HepG2 (cell line): ENCODE data around the gene TMEM125. TPM values are rescaled to one million over a fixed set of nuclear protein-coding genes. Genes with fewer than 3 reads are reported as not detected.

Experiments
- ATAC-seq: fragments of 200-7000 bp; cut with Tn5 transposase; 3 replicates; pipeline ENCODE4 v1.9.1; 2020; ENCODE audit warnings: mild to moderate bottlenecking, moderate library complexity
- BruUV-seq: library from RNA; stranded (reverse); fragments of 400-500 nt; replicated peaks from 2 replicates; lab custom pipeline; 2021; lab: Mats Ljungman, UMichigan
- CTCF ChIA-PET: fragments of 300-600 bp; formaldehyde crosslinking; extraction: SDS; loops from one replicate; lab custom pipeline; 2021; ENCODE audit warnings: low total read pairs, inconsistent platforms, low intra/inter-chr PET ratio; lab: Yijun Ruan, JAX
- POLR2A ChIA-PET: fragments of 350-600 bp; sonication (Branson Sonifier 250); formaldehyde crosslinking; loops from one replicate; lab custom pipeline; 2020; ENCODE audit warnings: antibody characterized with exemption, inconsistent platforms; lab: Yijun Ruan, JAX
- DNase-seq: peaks from one replicate; pipeline ENCODE4 v3.0.0-alpha.2; 2015; ENCODE audit warnings: low spot score
- FAIRE-seq: peaks from 3 replicates; lab custom pipeline; 2011; peaks lifted over from hg19 to GRCh38; lab: Jason Lieb, UNC
- H2AFZ ChIP-seq: one replicate; pipeline ENCODE4 v1.6.1; 2011; ENCODE audit warnings: low read length, inconsistent platforms
- H3K27ac ChIP-seq: fragments of 300-600 bp; 3 replicates; pipeline ENCODE4 v1.8.0; 2011; ENCODE audit warnings: mixed run types, mild to moderate bottlenecking, mixed read lengths, low read length, inconsistent platforms; ENCODE audit not compliant: insufficient read depth; ENCODE audit errors: extremely low read length
- H3K27me3 ChIP-seq, 2 experiments: fragments of 200-600 bp in 1 of 2; 2 replicates in 1 of 2; 3 replicates in 1 of 2; pipeline versions ENCODE4 v1.6.0 to v1.8.0; 2011; ENCODE audit warnings: low read length in 2 of 2, mild to moderate bottlenecking in 2 of 2, moderate library complexity in 2 of 2, inconsistent platforms in 1 of 2; ENCODE audit not compliant: insufficient read depth in 2 of 2, control insufficient read depth in 1 of 2
- H3K36me3 ChIP-seq, 2 experiments: fragments of 200-600 bp in 1 of 2; replicated peaks in 1 of 2; 2 replicates in 1 of 2; 3 replicates in 1 of 2; pipeline versions ENCODE4 v1.5.1 to v1.8.0; 2011; ENCODE audit warnings: low read length in 2 of 2, inconsistent platforms in 1 of 2; ENCODE audit not compliant: insufficient read depth in 2 of 2, control insufficient read depth in 1 of 2
- H3K4me1 ChIP-seq: 2 replicates; pipeline ENCODE4 v1.5.1; 2012; ENCODE audit warnings: low read length, inconsistent platforms; ENCODE audit not compliant: insufficient read depth
- H3K4me2 ChIP-seq: 2 replicates; pipeline ENCODE4 v1.6.0; 2011; ENCODE audit warnings: low read depth, low read length, inconsistent platforms
- H3K4me3 ChIP-seq, 3 experiments: fragments of 200-600 bp in 1 of 3; sonication (generic), shearing (Covaris generic) in 1 of 3; replicated peaks in 1 of 3; 2 replicates each; pipeline ENCODE4 v1.5.1; 2011 to 2016; ENCODE audit warnings: low read length in 3 of 3, inconsistent platforms in 2 of 3, low read depth in 2 of 3, mild to moderate bottlenecking in 2 of 3, control low read depth in 1 of 3, mixed read lengths in 1 of 3; ENCODE audit not compliant: insufficient read depth in 1 of 3
- H3K79me2 ChIP-seq: one replicate; pipeline ENCODE4 v1.6.1; 2011; ENCODE audit warnings: low read length, inconsistent platforms; ENCODE audit not compliant: insufficient read depth
- H3K9ac ChIP-seq: 2 replicates; pipeline ENCODE4 v1.6.0; 2011; ENCODE audit warnings: mild to moderate bottlenecking, low read depth, low read length, inconsistent platforms; ENCODE audit not compliant: insufficient read depth
- H3K9me3 ChIP-seq: 2 replicates; pipeline ENCODE4 v1.5.1; 2012; ENCODE audit warnings: mild to moderate bottlenecking, low read length
- H4K20me1 ChIP-seq: 2 replicates; pipeline ENCODE4 v1.6.0; 2011; ENCODE audit warnings: inconsistent platforms, mild to moderate bottlenecking, low read length, moderate library complexity; ENCODE audit not compliant: insufficient read depth
- NFKBIZ ChIP-seq: IDR thresholded peaks from 2 replicates; pipeline ENCODE4 v1.6.1; 2018; ENCODE audit warnings: missing genetic modification reagents, missing compliant biosample characterization
- RFX3 ChIP-seq: IDR thresholded peaks from 2 replicates; pipeline ENCODE4 v1.6.1; 2016; ENCODE audit warnings: missing biosample characterization, missing genetic modification reagents
- ZNF263 ChIP-seq: sonication (generic); formaldehyde crosslinking; IDR thresholded peaks from 2 replicates; pipeline ENCODE4 v1.4.0; 2020; ENCODE audit warnings: missing genetic modification reagents
- WGBS: methylation state at CpG from one replicate; pipeline ENCODE4 v1.1.6; 2017; ENCODE audit warnings: low lambda C conversion rate; 5-methylcytosine and 5-hydroxymethylcytosine counted together
- in situ Hi-C: cut with HindIII; loops from 2 replicates; pipeline ENCODE4 v1.10.0; 2017; ENCODE audit warnings: low pct_unique_long_range_greater_than_20kb; ENCODE audit not compliant: extremely low pct_ligation_motif_present
- intact Hi-C: fragments of 100-400 bp; cut with micrococcal nuclease; formaldehyde crosslinking; loops from one replicate; pipeline ENCODE4 v1.10.0; 2022; ENCODE audit not compliant: unreplicated experiment
- polyA plus RNA-seq, 8 experiments: library from polyadenylated mRNA; depleted of rRNA in 3 of 8; stranded (reverse) in 7 of 8; unstranded in 1 of 8; fragments of >200 nt; fragmentation: Illumina TruSeq in 4 of 8; extraction: Trizol in 4 of 8; gene quantifications; 2 replicates each; pipeline versions ENCODE4 v1.2.1 to v1.2.3, GENCODE V29; 2011 to 2016; ENCODE audit warnings: low read depth in 4 of 8, missing spikeins in 1 of 8, mixed read lengths in 1 of 8; ENCODE audit not compliant: insufficient read depth in 1 of 8
- total RNA-seq, 5 experiments: library from RNA; depleted of rRNA; stranded (reverse); fragments of >200 nt; fragmentation: Illumina TruSeq; extraction: Trizol; gene quantifications; 2 replicates each; pipeline ENCODE4 v1.2.3, GENCODE V29; 2016; ENCODE audit warnings: low read depth in 1 of 5
- TF ChIP-seq, protein P1 (sequence below): sonication (generic); formaldehyde crosslinking; IDR thresholded peaks from 2 replicates; pipeline ENCODE4 v1.4.0; 2020; ENCODE audit warnings: missing genetic modification reagents
- TF ChIP-seq, protein P2 (sequence below): sonication (generic); formaldehyde crosslinking; IDR thresholded peaks from 2 replicates; pipeline ENCODE4 v1.4.0; 2020; ENCODE audit warnings: mild to moderate bottlenecking, low read depth, missing genetic modification reagents
- TF ChIP-seq, protein P3 (sequence below): sonication (generic); formaldehyde crosslinking; IDR thresholded peaks from 2 replicates; pipeline ENCODE4 v1.5.0; 2020; ENCODE audit warnings: mild to moderate bottlenecking, missing genetic modification reagents

Gene TMEM125
- total and polyA plus RNA-seq, 2 of the 13 experiments (the other 11 are each of a cell fraction or from before 2014, with no cell fraction given): 0.03 TPM; not detected in 1

DNA sequence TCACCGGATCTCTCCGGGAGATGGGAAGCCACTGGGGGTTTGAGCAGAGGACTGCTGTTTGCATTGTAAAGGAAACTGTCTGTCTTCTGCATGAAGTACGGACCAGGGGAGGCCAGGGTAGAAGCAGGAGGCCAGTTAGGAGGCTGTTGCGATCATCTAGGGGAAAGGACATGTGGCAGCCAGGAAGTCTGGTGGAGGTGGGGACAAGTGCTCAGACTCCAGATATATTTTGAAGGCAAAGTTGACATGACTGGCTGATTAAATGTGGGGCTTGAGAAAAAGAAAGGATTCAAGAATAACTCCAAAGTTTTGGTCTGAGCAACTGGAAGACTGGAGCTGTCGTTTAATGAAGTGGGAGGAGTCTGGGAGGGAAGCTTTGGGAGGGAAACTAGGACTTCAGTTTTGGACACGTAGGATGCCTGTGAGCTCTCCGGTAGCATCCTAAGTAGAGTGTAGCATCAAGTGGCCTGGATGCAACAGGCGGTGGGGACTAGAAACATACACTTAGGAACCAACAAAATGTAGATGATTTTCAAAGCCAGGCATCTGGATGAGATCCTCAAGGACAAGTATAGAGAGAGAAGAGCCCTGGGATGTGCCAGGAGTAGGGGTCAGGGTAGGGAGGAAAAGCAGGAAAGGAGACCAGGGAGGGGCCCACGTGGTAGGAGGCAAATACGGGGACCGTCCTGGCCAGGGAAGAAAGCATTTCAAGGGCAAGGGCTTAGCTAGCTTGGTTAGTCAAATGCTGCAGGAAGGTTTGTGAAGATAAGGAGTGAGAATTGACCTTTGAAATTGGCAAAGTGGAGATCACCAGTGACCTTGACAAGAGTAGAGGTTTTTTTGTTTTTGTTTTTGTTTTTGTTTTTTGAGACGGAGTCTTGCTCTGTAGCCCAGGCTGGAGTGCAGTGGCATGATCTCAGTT lies 19.3 kb downstream of the TMEM125 start:
- CTCF ChIA-PET: no interaction called here
- H2AFZ ChIP-seq: peak overlapping the region; percentile 19
- H3K36me3 ChIP-seq: no peaks in the 10 kb centered on the region
- H3K79me2 ChIP-seq: no peaks in the 10 kb centered on the region
- BruUV-seq: no TSS peak
- no peaks in the 10 kb centered on the region for H3K9me3 ChIP-seq
- in situ Hi-C loops: no loop called here
- TF ChIP-seq, protein P1, sequence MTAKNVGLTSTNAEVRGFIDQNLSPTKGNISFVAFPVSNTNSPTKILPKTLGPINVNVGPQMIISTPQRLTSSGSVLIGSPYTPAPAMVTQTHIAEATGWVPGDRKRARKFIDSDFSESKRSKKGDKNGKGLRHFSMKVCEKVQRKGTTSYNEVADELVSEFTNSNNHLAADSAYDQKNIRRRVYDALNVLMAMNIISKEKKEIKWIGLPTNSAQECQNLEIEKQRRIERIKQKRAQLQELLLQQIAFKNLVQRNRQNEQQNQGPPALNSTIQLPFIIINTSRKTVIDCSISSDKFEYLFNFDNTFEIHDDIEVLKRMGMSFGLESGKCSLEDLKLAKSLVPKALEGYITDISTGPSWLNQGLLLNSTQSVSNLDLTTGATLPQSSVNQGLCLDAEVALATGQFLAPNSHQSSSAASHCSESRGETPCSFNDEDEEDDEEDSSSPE: no peak
- TF ChIP-seq NFKBIZ (CRISPR knock-in tag) (no peak), ZNF263 (CRISPR knock-in tag) (no peak), RFX3 (CRISPR knock-in tag) (no peak)
- TF ChIP-seq, protein P2, sequence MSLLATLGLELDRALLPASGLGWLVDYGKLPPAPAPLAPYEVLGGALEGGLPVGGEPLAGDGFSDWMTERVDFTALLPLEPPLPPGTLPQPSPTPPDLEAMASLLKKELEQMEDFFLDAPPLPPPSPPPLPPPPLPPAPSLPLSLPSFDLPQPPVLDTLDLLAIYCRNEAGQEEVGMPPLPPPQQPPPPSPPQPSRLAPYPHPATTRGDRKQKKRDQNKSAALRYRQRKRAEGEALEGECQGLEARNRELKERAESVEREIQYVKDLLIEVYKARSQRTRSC (CRISPR knock-in tag): no peak
- TF ChIP-seq, protein P3, sequence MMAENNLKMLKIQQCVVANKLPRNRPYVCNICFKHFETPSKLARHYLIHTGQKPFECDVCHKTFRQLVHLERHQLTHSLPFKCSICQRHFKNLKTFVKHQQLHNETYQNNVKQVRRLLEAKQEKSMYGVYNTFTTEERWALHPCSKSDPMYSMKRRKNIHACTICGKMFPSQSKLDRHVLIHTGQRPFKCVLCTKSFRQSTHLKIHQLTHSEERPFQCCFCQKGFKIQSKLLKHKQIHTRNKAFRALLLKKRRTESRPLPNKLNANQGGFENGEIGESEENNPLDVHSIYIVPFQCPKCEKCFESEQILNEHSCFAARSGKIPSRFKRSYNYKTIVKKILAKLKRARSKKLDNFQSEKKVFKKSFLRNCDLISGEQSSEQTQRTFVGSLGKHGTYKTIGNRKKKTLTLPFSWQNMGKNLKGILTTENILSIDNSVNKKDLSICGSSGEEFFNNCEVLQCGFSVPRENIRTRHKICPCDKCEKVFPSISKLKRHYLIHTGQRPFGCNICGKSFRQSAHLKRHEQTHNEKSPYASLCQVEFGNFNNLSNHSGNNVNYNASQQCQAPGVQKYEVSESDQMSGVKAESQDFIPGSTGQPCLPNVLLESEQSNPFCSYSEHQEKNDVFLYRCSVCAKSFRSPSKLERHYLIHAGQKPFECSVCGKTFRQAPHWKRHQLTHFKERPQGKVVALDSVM: peak; percentile 62
- TF ChIP-seq, all 625 proteins: peak for 1
- POLR2A ChIA-PET: no interaction called here
- Histone ChIP-seq H3K27ac (no peak overlapping the region), H3K4me1 (peaks cover 44% of the 10 kb centered on the region), H4K20me1 (no peaks in the 10 kb centered on the region), H3K4me2 (peak overlapping the region; percentile 24; the same call in 1 of the 2 replicates), H3K4me3 (no peak overlapping the region), H3K9ac (no peak overlapping the region), H3K27me3 (peaks cover 1 to 33% of the 10 kb centered on the region in 2 experiments; a peak in 4 of 5 replicates)
- no peak for DNase-seq
- ATAC-seq: no peak
- WGBS: 25% methylated on average over 12 of the region's 12 CpGs
- no peak for FAIRE-seq
- intact Hi-C loops: no loop called here
